RWPE2 (cell line): ENCODE data around the gene ZBTB21.

Experiments
- ATAC-seq: fragments of 200-7000 bp; cut with Tn5 transposase; 3 replicates; pipeline ENCODE4 v1.9.1; 2021; ENCODE audit warnings: low read depth
- DNase-seq: peaks from one replicate; pipeline ENCODE4 v3.0.0-alpha.2; 2020; ENCODE audit warnings: low spot score
- H3K27ac ChIP-seq: fragments of 450-650 bp; 2 replicates; pipeline ENCODE4 v1.5.1; 2017; ENCODE audit warnings: mild to moderate bottlenecking; ENCODE audit not compliant: poor library complexity, severe bottlenecking
- H3K27me3 ChIP-seq: fragments of 250-450 bp; sonication (Bioruptor Pico); 2 replicates; pipeline ENCODE4 v1.5.1; 2021; ENCODE audit warnings: mild to moderate bottlenecking, moderate library complexity; ENCODE audit not compliant: insufficient read depth, poor library complexity, severe bottlenecking
- H3K36me3 ChIP-seq: fragments of 250-450 bp; sonication (Bioruptor Pico); 2 replicates; pipeline ENCODE4 v1.5.1; 2020; ENCODE audit warnings: low read depth, mild to moderate bottlenecking, moderate library complexity
- H3K4me1 ChIP-seq: fragments of 250-450 bp; sonication (Bioruptor Pico); 2 replicates; pipeline ENCODE4 v1.5.1; 2021; ENCODE audit warnings: mild to moderate bottlenecking, moderate library complexity; ENCODE audit not compliant: insufficient read depth, poor library complexity, severe bottlenecking
- H3K4me3 ChIP-seq: fragments of 250-450 bp; sonication (Bioruptor Pico); 2 replicates; pipeline ENCODE4 v1.5.1; 2021; ENCODE audit warnings: mild to moderate bottlenecking, moderate library complexity; ENCODE audit not compliant: severe bottlenecking
- H3K9me3 ChIP-seq: fragments of 250-450 bp; sonication (Bioruptor Pico); 2 replicates; pipeline ENCODE4 v1.5.1; 2021; ENCODE audit warnings: mild to moderate bottlenecking, moderate library complexity; ENCODE audit not compliant: severe bottlenecking
- TF ChIP-seq, protein P1 (sequence below): fragments of 450-650 bp; IDR thresholded peaks from one replicate; pipeline ENCODE4 v1.5.1; 2017; ENCODE audit warnings: mild to moderate bottlenecking, moderate library complexity; ENCODE audit not compliant: poor library complexity, severe bottlenecking

ZBTB21 gene

DNA sequence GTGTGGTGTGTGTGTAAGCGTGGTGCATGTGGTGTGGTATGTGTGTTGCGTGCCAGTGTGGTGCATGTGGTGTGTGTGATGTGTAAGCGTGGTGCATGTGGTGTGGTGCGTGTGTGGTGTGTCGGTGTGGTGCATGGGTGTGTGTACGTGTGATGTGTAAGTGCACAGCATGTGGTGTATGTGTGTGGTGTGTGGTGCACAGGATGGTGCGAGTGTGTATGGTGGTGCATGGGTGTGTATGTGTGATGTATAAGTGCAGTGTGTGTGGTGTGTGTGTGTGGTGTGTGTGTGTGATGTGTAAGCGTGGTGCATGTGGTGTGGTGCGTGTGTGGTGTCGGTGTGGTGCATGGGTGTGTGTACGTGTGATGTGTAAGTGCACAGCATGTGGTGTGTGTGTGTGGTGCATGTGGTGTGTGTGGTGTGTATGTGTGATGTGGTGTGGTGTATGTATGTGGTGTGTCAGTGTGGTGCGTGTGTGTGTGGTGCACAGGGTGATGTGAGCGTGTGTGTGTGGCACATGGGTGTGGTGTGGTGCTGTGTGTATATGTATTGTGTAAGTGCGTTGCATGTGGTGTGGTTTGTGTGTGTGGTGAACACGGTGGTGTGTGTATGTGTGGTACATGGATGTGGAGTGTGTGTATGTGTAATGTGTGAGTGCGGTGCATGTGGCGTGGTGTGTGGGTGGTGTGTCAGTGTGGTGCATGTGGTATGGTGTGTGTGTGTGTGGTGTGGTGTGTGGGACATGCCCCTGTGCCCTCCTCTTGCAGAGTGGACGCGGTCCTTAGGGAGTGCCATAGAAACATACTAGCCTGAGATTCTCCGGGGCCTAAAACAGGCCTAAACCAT lies 55.3 kb downstream of the ZBTB21 start:
- no peak overlapping the region for H3K4me3 ChIP-seq
- H3K36me3 ChIP-seq = no peaks in the 10 kb centered on the region; the same call in 1 of the 2 replicates
- no peaks in the 10 kb centered on the region for H3K9me3 ChIP-seq
- TF ChIP-seq, protein P1, sequence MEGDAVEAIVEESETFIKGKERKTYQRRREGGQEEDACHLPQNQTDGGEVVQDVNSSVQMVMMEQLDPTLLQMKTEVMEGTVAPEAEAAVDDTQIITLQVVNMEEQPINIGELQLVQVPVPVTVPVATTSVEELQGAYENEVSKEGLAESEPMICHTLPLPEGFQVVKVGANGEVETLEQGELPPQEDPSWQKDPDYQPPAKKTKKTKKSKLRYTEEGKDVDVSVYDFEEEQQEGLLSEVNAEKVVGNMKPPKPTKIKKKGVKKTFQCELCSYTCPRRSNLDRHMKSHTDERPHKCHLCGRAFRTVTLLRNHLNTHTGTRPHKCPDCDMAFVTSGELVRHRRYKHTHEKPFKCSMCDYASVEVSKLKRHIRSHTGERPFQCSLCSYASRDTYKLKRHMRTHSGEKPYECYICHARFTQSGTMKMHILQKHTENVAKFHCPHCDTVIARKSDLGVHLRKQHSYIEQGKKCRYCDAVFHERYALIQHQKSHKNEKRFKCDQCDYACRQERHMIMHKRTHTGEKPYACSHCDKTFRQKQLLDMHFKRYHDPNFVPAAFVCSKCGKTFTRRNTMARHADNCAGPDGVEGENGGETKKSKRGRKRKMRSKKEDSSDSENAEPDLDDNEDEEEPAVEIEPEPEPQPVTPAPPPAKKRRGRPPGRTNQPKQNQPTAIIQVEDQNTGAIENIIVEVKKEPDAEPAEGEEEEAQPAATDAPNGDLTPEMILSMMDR = no peak
- peaks cover 34% of the 10 kb centered on the region for H3K4me1 ChIP-seq
- DNase-seq (no peak), ATAC-seq (no peak)
- peak overlapping the region; percentile 92 for H3K27ac ChIP-seq
- no peaks in the 10 kb centered on the region for H3K27me3 ChIP-seq

DNA sequence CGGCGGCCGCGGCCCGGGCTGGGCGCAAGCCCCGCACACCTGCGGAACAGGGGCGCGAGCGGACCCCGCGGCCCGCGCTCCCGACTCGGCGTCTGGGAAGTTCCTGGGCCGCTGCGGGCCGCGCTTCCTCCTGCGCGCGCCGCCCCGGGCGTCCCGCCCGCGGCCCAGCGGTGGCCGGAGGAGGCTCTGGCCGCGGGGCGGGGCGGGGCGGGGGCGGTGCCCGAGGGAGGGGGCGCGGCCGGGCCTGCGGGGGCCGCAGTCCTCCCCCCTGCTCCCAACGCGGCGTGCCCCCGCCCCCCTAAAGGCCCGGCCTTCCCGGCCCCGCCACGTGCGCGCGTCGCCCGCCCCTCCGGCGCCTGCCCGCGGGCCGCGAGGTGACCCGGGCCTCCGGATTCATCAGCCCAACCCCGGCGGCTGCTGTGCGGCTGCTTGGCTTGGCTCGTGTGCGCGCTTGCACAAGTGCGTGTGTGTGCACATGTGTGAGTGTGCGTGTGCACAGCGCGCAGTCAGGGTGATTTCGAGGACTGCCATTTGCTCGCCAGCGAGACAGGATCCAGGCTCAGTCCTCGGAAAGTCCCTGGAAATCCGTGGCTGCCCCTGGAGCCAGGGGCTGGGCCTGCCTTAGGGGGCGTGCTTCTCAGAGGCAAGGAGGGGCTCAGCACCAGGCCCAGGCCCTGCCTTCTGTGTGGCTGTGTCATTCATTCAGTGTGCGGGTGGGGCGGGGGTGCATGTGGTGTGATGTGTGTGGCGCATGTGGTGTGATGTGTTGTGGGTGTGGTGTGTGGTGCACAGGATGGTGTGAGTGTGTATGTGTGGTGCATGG lies 56.1 kb downstream of the ZBTB21 start, which contains the start of gene C2CD2:
Gene C2CD2 (minus strand): TSS at position 188 of the 823 bp plus-strand sequence. CDS start 370 bp downstream, outside the sequence.
- Histone ChIP-seq H3K4me3 (peak within 1 kb of the TSS; percentile 63), H3K9me3 (no peaks in the 10 kb centered on the region), H3K27ac (peak within 1 kb of the TSS; percentile 40), H3K36me3 (no peaks in the 10 kb centered on the region; the same call in 1 of the 2 replicates), H3K4me1 (peaks cover 31% of the 10 kb centered on the region), H3K27me3 (no peaks in the 10 kb centered on the region)
- ATAC-seq (peak; percentile 7; the same call in 1 of the 3 replicates), DNase-seq (no peak)
- TF ChIP-seq, protein P1 = no peak

DNA sequence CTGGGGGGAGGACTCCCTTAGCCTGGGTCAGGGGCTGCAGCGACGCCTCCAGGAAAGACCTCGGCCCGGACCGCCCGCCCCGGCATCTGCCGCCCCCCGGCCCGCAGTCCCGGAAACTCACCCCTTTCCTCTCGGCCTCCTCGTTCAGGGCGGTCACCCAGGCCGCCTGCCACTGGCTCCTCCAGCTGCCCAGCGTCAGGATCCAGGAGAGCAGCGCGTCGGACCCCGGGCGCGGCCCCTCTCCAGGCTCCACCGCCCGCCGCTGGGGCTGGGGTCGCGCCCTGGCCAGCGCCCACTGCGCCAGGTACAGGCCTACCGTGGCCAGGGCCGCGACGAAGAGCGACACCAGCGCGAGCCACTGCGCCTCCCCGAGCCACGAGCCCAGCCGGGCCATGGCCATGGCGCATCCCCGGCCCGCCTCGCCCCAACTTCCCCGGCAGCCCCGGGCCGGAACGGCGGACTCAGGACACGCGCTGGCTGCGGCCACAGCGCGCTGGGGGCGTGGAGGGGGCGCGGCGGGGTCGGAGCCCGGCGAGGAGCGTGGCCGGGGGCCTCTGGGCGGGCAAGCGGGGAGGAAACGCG lies 56.8 kb downstream of the ZBTB21 start:
- DNase-seq = no peak
- Histone ChIP-seq H3K27ac (peak overlapping the region; percentile 40), H3K27me3 (no peaks in the 10 kb centered on the region), H3K9me3 (no peaks in the 10 kb centered on the region), H3K4me3 (peak overlapping the region; percentile 63), H3K36me3 (no peaks in the 10 kb centered on the region; the same call in 1 of the 2 replicates), H3K4me1 (peaks cover 24% of the 10 kb centered on the region)
- TF ChIP-seq, protein P1 = no peak
- ATAC-seq = peak; percentile 8; the same call in 2 of the 3 replicates

DNA sequence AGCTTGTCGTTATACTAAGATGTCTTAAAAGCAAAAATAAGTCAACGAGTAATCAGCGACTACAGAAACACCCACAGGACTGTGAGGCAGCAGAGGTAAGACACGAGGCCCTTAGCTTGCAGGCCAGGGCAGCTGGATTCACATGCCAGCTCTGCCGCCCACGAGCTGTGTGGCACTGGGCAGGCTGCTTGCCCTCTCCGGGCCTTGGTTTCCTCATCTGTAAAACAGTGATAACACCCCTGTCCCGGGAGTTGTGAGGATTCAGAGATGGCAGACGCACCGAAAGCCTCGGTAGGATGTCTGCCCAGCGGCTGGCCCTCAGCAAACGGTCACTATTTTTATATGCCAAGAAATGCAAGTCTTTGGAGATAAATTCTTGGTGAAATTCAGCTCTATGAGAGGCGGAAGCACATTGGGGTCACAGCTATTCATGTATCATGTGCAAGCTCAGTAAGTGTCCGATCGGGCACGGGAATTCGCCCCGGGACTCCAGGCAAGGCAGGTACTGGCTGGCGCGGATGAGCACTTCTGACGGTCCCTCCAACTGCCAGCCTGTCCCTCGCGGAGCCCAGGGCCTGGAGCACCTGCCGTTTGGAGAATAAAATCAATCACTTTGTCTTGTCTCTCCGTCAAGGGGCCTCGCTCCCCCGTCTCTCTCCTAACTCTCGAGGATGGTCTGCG lies 57.5 kb downstream of the ZBTB21 start:
- no peaks in the 10 kb centered on the region for H3K27me3 ChIP-seq
- H3K9me3 ChIP-seq = no peaks in the 10 kb centered on the region
- ATAC-seq (peak; percentile 15; the same call in 1 of the 3 replicates), DNase-seq (no peak)
- peak overlapping the region; percentile 40 for H3K27ac ChIP-seq
- H3K4me3 ChIP-seq = peak overlapping the region; percentile 63
- no peaks in the 10 kb centered on the region; the same call in 1 of the 2 replicates for H3K36me3 ChIP-seq
- TF ChIP-seq, protein P1 = no peak
- peaks cover 17% of the 10 kb centered on the region for H3K4me1 ChIP-seq
